Upper lobe of left lung (tissue), 4 donors: ENCODE data around the gene ITIH5.

Experiments used
- CTCF ChIP-seq, 6 experiments: fragments of 450-650 bp in 4 of 6; fragments of 200-600 bp in 2 of 6; sonication (generic) in 2 of 6; IDR thresholded peaks; one replicate each; pipeline ENCODE4 v1.5.1; 2016 to 2019; ENCODE audit warnings: antibody characterized with exemption in 6 of 6
- POLR2A ChIP-seq, 4 donors: fragments of 450-650 bp; IDR thresholded peaks; one replicate each; pipeline ENCODE4 v1.5.1; 2016 to 2017; ENCODE audit warnings: antibody characterized with exemption in 4 of 4, mild to moderate bottlenecking in 2 of 4
- POLR2AphosphoS5 ChIP-seq, 2 donors: sonication (generic); formaldehyde crosslinking; IDR thresholded peaks; one replicate each; pipeline ENCODE4 v1.5.1; 2017; ENCODE audit warnings: antibody characterized with exemption in 2 of 2

DNA sequence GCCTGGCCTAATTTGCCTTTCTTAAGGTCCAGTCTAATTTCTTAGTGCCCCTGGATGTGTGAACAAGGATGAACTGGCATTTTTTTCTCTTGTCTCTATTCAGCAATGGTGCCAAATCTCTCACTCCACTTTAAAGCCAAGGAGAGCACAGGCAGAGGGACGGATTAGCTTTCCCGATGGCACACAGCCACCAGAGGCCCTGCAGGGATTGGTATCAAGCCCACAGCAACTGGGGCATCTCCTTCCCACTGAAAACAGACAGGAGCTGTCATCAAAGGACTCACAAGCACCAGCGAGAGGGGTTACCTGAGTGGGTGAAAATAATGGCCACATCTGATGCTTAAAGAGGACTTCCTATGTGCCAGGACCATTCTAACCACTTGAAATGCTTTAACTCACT, 83.1 kb downstream of the ITIH5 start:
- TF ChIP-seq CTCF (IDR thresholded peaks at IDR 0.05) (no peak), POLR2A (IDR thresholded peaks at IDR 0.05) (no peak), POLR2AphosphoS5 (IDR thresholded peaks at IDR 0.05) (no peak)
